GM04504 (cell line): Measurements from ENCODE around the gene BYSL.
"Not testable (repeated sequence)": the region's sequence is repeated elsewhere in the genome, so short reads cannot be mapped to it uniquely, and the experiment has no call there.

Experiments
- DNase-seq: peaks from one replicate; pipeline ENCODE4 v3.0.0-alpha.2; 2012; ENCODE audit warnings: low read depth

The BYSL gene

GRCh38 chr6:41942882-41943281, 21.6 kb downstream of the BYSL start:
- not testable (repeated sequence) for DNase-seq

DNA sequence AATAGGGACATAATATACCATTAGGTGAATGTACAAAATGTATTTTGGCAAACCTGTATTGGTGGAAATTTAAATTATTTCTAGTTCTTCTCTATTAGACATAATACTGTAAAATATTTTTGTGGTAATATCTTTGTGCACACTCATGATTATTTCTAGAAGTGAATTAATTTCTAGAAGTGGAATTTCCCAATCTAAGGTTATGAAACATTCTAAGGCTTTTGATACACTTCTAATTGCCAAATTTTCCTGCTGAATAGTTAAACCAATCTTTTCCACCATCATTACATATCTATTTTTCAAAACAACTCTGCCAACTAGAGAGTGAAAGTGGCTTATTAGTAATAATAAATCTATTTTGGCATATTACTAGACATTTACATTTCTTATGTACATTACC, 22.2 kb downstream of the BYSL start:
- no peak for DNase-seq

DNA sequence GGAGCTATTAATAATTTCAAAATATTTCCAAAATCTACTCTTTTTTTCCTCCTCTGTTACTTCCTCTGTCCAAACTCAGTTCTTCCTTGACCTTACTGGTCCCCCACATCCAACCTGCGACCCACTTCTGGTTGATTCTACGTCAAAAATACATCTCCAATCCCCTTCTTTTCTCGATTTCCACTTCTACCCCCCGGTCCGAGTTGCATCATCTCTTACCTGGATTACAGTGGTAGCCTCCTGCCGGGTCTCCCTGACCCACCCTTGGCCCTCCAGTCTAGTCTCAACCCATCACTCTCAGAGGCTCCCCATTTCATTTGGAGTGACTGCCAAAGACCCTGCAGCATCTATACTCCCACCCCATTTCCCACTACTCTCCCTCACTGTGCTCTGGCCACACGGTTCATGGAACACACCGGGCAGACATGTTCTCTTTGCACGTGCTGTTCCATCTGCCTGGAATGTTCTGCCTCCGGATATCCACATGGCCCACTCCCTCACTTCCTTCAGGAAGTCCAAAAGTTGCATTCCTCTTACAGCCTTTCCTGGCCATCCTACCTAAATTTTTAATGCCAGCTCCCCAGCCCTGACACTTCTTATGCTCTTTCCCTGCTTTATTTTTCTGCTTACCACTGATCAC, 26.4 kb downstream of the BYSL start:
- DNase-seq: no peak

DNA sequence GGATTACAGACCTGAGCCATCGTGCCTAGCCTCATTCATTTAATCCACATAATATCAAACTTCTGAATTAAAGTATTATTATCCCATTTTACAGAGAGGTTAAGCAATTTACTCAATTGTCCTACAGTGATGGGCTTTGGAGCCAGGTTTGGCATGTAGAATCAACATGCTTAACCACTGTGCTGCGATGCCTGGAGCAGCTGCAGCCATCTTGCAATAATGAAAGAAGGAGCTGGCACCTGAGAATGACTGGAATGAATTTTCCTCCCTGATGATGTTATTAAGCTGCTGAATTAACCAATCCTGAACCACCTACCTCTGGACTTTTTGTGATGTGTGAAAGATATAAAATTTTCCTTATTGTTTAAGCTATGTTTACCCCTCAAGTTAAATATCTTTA, 33.4 kb downstream of the BYSL start:
- no peak for DNase-seq

DNA sequence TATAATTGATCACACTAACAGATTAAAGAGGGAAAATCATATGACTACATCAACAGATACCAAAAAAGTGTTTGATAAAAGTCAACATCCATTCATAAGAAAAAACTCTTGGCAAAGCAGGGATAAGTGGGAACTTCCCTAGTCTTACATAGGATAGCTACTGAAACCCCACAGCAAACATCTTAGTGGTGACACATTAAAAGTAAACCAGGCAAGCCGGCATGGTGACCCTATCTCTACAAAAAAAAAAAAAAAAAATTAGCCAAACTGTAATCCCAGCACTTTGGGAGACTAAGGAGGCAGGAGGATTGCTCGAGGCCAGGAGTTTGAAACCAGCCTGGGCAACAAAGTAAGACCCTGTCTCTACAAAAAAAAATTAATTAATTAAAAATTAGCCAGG, 34.1 kb downstream of the BYSL start:
- DNase-seq: no peak

GRCh38 chr6:41957117-41957516, 35.8 kb downstream of the BYSL start:
- no peak for DNase-seq

DNA sequence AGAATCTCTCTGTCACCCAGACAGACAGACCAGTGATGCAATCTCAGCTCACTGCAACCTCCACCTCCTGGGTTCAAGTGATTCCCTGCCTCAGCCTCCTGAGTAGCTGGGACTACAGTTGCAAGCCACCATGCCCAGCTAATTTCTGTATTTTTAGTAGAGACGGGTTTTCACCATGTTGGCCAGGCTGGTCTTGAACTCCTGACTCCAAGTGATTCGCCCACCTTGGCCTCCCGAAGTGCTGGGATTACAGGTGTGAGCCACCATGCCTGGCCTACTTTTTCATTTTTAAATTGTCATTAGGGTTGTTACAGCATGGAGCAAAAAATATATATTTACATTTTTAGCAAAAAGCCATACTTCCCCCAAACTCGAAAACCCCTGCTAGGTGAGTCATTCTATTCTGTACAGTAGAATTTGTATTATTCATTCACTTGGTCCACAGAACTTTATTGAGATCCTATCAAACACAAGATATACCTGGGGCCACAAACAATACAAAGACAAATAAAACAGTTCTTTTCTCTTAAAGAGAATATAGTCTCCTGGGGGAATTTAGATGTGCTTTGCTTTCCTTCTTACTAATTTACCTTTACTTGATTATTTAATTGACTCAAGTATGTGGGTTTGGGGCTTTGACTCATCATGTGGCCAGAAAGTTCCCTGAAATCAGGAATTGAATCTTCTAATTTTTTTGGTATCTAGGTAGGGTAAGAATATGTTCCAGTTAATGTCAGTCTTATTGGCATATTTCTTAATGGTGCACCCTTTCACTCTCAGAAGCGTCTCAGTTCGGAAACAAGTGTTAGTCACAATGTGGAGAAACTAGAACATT, 36.9 kb downstream of the BYSL start:
- DNase-seq: no peak

GRCh38 chr6:41960028-41960427, 38.7 kb downstream of the BYSL start:
- DNase-seq: no peak

GRCh38 chr6:41963371-41963770, 42.1 kb downstream of the BYSL start:
- DNase-seq: no peak

- no peak for DNase-seq
Observed at GRCh38 chr6:41964201-41964887, 43.0 kb downstream of the BYSL start.

- no peak for DNase-seq
Observed at GRCh38 chr6:41965429-41966213, 44.3 kb downstream of the BYSL start.

DNA sequence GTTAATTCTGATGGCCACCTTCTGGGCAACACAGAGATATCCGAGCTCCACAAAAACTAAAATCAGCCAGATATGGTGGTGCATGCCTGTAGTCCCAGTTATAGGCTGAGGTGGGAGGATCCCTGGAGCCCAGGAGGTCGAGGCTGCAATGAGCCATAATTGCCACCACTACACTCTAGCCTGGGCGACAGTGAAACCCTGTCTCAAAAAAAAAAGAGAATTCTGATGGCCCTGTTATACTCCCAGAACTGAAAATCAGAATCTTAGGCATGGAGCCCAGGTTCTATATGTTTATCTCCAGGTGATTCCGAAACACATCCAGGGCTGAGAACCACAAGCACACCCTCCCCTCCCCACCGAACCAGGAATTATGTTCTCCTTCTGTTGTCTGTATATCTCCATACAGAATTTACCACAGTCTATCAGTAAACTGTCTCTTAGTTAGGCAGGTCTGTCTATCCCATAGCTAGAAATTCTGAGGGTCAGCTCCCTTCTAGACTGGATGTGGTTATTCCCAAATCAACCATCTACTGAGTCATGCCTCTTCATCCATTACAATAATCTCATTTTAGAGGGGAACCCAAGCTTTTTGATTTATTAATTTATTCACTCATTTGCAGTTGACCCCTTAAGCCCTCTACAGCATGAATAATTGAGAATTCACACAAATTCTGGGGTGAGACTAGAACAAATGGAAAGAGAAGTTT, 45.1 kb downstream of the BYSL start:
- DNase-seq: no peak

- DNase-seq: no peak
Observed at GRCh38 chr6:41966961-41967311, 45.6 kb downstream of the BYSL start.

DNA sequence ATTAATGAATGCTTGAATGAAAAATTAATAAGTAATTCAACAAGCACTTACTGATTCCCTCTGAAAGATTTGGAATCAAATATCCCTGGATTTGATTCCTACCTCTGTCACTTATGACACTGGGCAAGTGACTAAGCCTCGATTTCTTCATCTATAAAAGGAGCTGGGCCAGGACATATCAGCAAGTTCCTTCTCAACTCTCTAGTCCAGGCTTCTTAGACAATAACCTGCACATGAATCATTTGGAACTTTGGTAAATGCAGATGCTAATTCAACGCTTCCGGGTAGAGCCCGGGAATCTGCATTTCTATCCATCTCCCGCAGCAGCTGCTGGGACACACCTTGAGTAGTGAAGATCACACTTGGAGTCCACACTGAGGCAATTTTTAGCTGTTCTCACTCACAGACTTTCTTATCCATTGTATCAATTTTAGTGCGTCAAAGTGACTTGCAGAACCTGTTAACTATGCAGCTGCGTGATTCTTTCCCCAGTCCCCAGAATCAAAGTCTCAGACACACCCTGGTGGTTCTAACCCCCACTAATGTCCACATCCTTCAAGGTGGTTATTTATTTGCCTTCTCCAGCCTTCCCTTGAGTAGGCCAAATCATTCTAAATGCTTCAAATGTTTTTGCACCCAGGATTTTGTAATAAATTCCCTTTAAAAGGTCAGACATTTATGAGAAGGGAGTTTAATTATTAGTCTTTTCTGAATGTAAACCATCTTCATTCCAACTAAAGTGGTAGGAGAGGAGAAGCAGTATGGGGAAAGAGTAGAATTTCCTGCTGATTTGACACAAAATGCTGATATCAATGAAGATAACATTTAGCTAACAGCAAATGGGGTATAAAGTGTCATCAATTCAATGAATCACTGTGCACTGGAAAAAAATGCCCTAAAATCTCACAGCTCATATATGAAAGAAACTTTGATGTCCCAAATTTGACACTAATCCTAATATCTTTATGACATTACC, 46.3 kb downstream of the BYSL start:
- DNase-seq: no peak

GRCh38 chr6:41970436-41970846, 49.1 kb downstream of the BYSL start:
- DNase-seq: peak; percentile 27

DNA sequence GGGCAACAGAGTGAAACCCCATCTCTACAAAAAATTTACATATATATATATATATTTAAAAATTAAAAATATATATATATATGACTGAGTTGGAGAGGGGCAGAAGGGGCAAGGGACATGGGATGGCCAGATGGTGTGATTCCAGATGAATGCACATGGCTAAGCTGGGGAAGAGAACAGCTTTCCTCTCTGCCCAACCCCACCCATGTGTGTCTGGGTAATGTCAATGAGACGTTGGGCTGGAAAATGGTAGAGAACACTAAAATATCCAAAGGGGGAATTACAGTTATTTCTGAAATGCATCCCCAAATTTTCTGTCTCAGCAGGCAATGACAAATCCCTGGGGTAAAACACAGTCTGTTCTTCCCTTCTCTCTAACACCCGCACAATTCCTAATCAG, 51.5 kb downstream of the BYSL start:
- no peak for DNase-seq

DNA sequence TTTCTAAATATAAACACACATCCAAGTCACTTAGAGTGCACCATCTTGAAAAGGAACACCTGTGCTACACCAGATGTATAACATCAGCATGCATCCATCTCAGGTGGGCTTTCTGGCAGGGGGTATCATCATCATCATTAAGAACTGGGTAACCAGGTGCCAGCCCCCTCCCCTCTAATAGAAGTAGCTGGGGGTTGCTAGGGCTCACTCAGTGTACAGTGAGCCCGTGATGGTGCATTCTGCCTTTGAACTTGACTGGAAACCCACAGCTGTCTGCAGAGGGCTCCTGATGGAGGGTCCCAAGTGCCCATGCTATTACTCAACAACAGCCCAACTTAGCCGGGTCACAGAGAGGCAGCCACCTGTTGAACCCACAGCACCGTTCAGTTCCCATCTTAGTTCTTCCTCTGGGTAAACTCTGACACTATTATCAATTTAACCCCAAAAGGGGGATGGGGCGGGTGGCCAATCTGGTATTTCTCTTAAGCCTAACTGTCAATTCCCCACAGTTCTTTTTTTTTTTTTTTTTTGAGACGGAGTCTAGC, 53.1 kb downstream of the BYSL start:
- no peak for DNase-seq

- DNase-seq: no peak
Observed at GRCh38 chr6:41975276-41975675, 54.0 kb downstream of the BYSL start.

GRCh38 chr6:41976794-41977484, 55.6 kb downstream of the BYSL start:
- DNase-seq: no peak
